Stimulated activated CD8-positive, alpha-beta memory T cell treated with anti-CD3 and anti-CD28 coated beads, Interleukin-7, amount 100 ng/mL, for 1 hour (primary cell): ENCODE data around the gene CPPED1.

Source experiments
- DNase-seq, 2 donors: peaks; one replicate each; pipeline ENCODE4 v3.0.0-alpha.2; 2020; ENCODE audit warnings: low read depth in 2 of 2

CPPED1 gene

GRCh38 chr16:12649356-12649755 lies 154.3 kb downstream of the CPPED1 start:
- DNase-seq: no peak

- DNase-seq: no peak
Measured at GRCh38 chr16:12646490-12647274, 157.0 kb downstream of the CPPED1 start.

- no peak for DNase-seq
Measured at GRCh38 chr16:12646098-12646489, 157.6 kb downstream of the CPPED1 start.

- DNase-seq: no peak
Measured at GRCh38 chr16:12643034-12643455, 160.6 kb downstream of the CPPED1 start.

- DNase-seq: no peak
Measured at GRCh38 chr16:12639044-12639443, 164.6 kb downstream of the CPPED1 start.

- DNase-seq: no peak
Measured at GRCh38 chr16:12637002-12637401, 166.7 kb downstream of the CPPED1 start.

- no peak for DNase-seq
Measured at GRCh38 chr16:12629271-12629670, 174.4 kb downstream of the CPPED1 start.

- DNase-seq: no peak
Measured at GRCh38 chr16:12628536-12628935, 175.2 kb downstream of the CPPED1 start.

GRCh38 chr16:12627394-12627793 lies 176.3 kb downstream of the CPPED1 start:
- no peak for DNase-seq

GRCh38 chr16:12626411-12626810 lies 177.3 kb downstream of the CPPED1 start:
- no peak for DNase-seq

GRCh38 chr16:12625716-12626115 lies 178.0 kb downstream of the CPPED1 start:
- no peak for DNase-seq

GRCh38 chr16:12625068-12625467 lies 178.6 kb downstream of the CPPED1 start:
- no peak for DNase-seq

GRCh38 chr16:12620150-12620549 lies 183.5 kb downstream of the CPPED1 start:
- DNase-seq: no peak

GRCh38 chr16:12618515-12618914 lies 185.2 kb downstream of the CPPED1 start:
- DNase-seq: no peak

GRCh38 chr16:12617401-12617819 lies 186.3 kb downstream of the CPPED1 start:
- no peak for DNase-seq

GRCh38 chr16:12614662-12615278 lies 188.9 kb downstream of the CPPED1 start:
- DNase-seq: no peak

GRCh38 chr16:12613992-12614661 lies 189.6 kb downstream of the CPPED1 start:
- DNase-seq: no peak

- no peak for DNase-seq
Measured at GRCh38 chr16:12613131-12613991, 190.3 kb downstream of the CPPED1 start.

GRCh38 chr16:12612598-12613101 lies 191.0 kb downstream of the CPPED1 start:
- DNase-seq: no peak

- DNase-seq: no peak
Measured at GRCh38 chr16:12611916-12612597, 191.6 kb downstream of the CPPED1 start.

- DNase-seq: no peak
Measured at GRCh38 chr16:12611006-12611477, 192.6 kb downstream of the CPPED1 start.
